T47D (cell line): Measurements from ENCODE around the gene HOXC6.
A peak's percentile ranks its signal among the peaks of the same experiment; 100 is the strongest.

Experiments used
- DNase-seq, 2 experiments: peaks; one replicate each; pipeline versions ENCODE4 v3.0.0 to v3.0.0-alpha.2; 2011 to 2012; ENCODE audit warnings: low read depth in 1 of 2, low spot score in 1 of 2
- JUND ChIP-seq: IDR thresholded peaks from 2 replicates; pipeline ENCODE4 v1.6.1; 2012; ENCODE audit warnings: low read depth
- in situ Hi-C: cut with HindIII; loops from 2 replicates; pipeline ENCODE4 v1.10.0; 2016; ENCODE audit warnings: low sequenced_read_pairs, low pct_unique_long_range_greater_than_20kb

The HOXC6 gene

GRCh38 chr12:54016478-54016964 lies 11.7 kb upstream of the HOXC6 start:
- in situ Hi-C loops = loop anchor here (25.0 kb wide), 1 partner anchor 171 kb away; the partner anchor contains the start of gene SMUG1
- peak; percentile 86 to 98 for DNase-seq
- TF ChIP-seq JUND = no peak

DNA sequence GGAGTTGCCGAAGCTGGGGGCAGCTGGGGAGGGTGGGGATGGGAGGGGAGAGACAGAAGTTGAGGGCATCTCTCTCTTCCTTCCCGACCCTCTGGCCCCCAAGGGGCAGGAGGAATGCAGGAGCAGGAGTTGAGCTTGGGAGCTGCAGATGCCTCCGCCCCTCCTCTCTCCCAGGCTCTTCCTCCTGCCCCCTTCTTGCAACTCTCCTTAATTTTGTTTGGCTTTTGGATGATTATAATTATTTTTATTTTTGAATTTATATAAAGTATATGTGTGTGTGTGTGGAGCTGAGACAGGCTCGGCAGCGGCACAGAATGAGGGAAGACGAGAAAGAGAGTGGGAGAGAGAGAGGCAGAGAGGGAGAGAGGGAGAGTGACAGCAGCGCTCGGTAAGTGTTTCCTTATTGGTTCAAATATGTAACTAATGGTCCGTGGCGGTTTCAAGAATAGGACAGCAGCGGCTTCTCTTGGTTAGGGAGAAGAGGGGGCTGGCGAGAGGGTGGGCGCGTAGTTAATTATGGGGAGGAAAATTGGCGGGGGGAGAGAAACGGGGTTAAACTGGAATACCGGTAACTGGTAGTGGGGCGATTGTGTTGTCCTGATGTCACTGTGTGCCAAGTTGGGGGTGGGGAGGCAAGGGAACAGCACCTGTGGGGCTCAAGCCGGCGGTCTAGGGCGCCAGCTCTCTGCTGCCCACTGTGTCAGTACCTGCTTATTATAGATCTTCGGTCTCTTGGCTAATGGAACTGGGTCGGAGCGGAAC lies 11.0 kb upstream of the HOXC6 start:
- peak in 1 of 2 experiments; percentile 78 for DNase-seq
- no peak for TF ChIP-seq JUND
- in situ Hi-C loops = loop anchor here (25.0 kb wide), 1 partner anchor 170 kb away; the partner anchor contains the start of gene SMUG1

DNA sequence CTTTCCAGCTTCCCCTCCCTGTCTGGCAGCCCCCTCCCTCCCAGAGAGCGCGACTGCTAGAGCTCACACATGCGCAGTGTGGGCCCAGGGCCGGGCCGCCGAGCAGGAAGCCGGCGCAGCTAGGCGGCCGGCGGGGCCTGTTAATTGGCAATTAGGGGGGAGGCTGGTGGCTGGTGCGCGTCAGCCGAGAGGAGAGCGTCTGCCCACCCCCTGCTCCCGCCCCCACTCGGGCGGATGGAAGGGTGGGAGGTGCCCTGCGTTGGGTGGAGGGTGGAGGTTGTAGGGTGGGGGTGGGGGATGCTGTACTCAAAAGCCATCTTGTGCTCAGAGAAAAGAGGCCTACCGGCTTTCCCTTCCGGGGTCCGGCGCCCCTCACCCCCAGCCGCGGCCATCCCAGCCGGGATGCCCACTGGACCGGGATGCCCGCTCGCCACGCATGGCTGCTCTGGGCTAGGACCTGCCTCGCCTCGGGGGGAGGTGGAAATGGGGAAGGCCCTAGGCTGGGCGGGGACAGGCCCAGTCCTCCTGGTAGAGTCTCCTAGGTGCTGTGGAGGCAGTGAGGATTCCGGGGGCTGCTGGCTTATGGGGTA lies 10.3 kb upstream of the HOXC6 start:
- TF ChIP-seq JUND = no peak
- peak; percentile 94 to 97 for DNase-seq
- in situ Hi-C loops = loop anchor here (25.0 kb wide), 1 partner anchor 169 kb away; the partner anchor contains the start of gene SMUG1

- in situ Hi-C loops = loop anchor here (25.0 kb wide), 1 partner anchor 169 kb away; the partner anchor contains the start of gene SMUG1
- TF ChIP-seq JUND = no peak
- DNase-seq = peak in 1 of 2 experiments; percentile 57
Measured at GRCh38 chr12:54018468-54018984, 9.7 kb upstream of the HOXC6 start.

GRCh38 chr12:54019091-54019811 lies 9.0 kb upstream of the HOXC6 start:
- in situ Hi-C loops = loop anchor here (25.0 kb wide), 1 partner anchor 168 kb away; the partner anchor contains the start of gene SMUG1
- TF ChIP-seq JUND = no peak
- DNase-seq = no peak

- TF ChIP-seq JUND = no peak
- no peak for DNase-seq
- in situ Hi-C loops = loop anchor here (25.0 kb wide), 1 partner anchor 167 kb away; the partner anchor contains the start of gene SMUG1
Measured at GRCh38 chr12:54019924-54020590, 8.2 kb upstream of the HOXC6 start.

GRCh38 chr12:54020591-54021405 lies 7.4 kb upstream of the HOXC6 start:
- no peak for DNase-seq
- in situ Hi-C loops = loop anchor here (25.0 kb wide), 1 partner anchor 167 kb away; the partner anchor contains the start of gene SMUG1
- TF ChIP-seq JUND = no peak

DNA sequence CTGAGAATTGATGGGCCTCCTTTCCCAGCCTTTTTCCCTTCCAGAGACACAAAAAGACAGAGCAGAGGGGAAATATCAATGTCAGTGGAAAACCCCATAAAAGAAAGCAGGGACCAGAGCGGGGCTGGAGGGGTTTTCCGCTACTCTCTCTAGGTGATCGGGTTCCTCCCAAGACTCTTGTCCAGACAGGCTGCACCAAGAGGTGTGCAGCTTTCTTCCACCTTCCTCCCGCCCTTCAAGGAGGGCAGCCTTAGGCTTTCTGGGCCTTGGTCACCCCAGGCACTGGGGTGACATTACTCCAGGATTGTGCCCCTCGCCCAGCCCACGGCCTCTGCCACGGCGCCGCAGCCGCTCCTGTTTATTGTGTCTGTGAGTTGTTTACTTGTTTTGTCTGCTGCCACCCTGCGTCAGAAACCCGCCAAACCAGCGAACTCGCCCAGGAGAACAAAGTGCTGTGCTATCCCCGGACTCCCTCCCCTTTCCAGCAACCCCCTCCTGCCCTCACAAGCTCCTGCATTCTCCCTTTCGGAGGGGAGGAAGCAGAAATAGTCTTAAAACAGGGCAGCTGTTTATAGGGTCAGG lies 6.7 kb upstream of the HOXC6 start:
- no peak for TF ChIP-seq JUND
- DNase-seq = peak in 1 of 2 experiments; percentile 73
- in situ Hi-C loops = loop anchor here (25.0 kb wide), 1 partner anchor 166 kb away; the partner anchor contains the start of gene SMUG1

DNA sequence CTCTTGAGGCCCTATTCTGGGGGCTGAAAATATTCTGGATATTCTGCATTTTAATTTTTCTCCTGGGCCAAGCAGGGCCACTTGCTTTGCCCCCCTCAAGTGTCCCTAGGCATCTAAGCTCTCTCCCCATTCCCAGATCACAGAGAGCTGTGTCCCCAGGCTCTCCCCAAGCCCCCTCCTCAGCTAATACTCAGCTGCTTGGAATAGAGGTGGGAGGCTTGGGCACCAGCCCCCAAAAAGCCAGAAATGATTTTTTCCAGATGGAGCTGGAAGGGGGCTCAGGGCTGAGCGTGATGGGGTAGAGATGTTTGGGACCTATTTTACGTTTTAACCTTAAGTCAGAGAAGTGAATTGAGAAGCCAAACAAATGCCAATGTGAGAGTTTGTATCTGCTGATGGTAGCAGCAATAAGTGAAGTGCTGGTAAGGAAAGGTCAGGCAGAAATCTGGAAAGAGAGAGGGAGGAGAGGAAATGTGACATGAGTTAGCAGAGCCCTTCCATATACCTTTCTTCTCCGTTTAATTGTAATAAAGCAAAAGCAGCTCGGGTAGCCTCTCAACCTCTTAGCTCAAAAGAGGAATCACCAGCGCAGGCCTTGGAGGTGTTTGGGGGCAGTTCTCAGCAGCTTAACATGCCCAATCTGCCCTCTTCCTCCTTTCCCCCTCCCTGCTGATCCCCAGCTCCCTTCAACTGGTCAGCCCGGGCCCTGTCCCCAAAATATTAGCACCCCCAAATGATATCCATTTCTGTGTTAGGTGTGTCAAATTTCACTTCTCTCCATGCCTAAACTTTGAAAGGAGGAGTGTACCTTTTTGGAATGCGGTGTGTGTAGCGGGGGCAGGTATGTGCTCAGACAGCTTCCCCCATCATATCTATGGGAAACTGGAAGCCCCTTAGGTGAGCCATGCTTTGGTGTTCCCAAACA lies 5.0 kb upstream of the HOXC6 start:
- no peak for TF ChIP-seq JUND
- in situ Hi-C loops = loop anchor here (25.0 kb wide), 1 partner anchor 164 kb away; the partner anchor contains the start of gene SMUG1
- no peak for DNase-seq

- DNase-seq = no peak
- in situ Hi-C loops = loop anchor here (25.0 kb wide), 1 partner anchor 163 kb away; the partner anchor contains the start of gene SMUG1
- TF ChIP-seq JUND = no peak
Measured at GRCh38 chr12:54024127-54024526, 4.1 kb upstream of the HOXC6 start.
